Measurements from ENCODE around the gene GAS2L1.

GAS2L1 gene

GRCh38 chr22:29265929-29266328 is 40.5 kb upstream of the GAS2L1 start:
- Histone ChIP-seq H3K27ac (ENCODE audit: extremely low read depth, low read depth, low read length) (peak overlapping the region; percentile 99; the same call in 1 of the 2 replicates), H3K36me3 (ENCODE audit: control insufficient read depth in 2 of 2, insufficient read depth in 1 of 2, low read length in 2 of 2) (peaks cover 19 to 66% of the 10 kb centered on the region in 2 experiments), H3K4me3 (ENCODE audit: low read depth, low read length) (no peak overlapping the region), H3K9me3 (ENCODE audit: control insufficient read depth, insufficient read depth, low read depth, low read length) (no peaks in the 10 kb centered on the region), H3K4me1 (ENCODE audit: control insufficient read depth, insufficient read depth, low read length) (peaks cover 4% of the 10 kb centered on the region)
- ChIA-PET POLR2A (interaction anchor here (0.6 to 1.1 kb wide), 2 partner anchors 8 to 124 kb away, joined by 3 to 4 read pairs; no protein-coding TSS in a partner anchor), CTCF (interaction anchor here (1.4 kb wide), 1 partner anchor 20 kb away, joined by 3 read pairs; no protein-coding TSS in a partner anchor)
- no peak for TF ChIP-seq ZNF530 (tag by site-specific recombination; IDR thresholded peaks at IDR 0.05; ENCODE audit: low read depth)
- no peak for TF ChIP-seq KLF1 (tag by site-specific recombination; IDR thresholded peaks at IDR 0.05)
- TF ChIP-seq ZNF48 (tag by site-specific recombination; IDR thresholded peaks at IDR 0.05) = no peak
- no peak for TF ChIP-seq ZNF658 (tag by site-specific recombination; IDR thresholded peaks at IDR 0.05)
- TF ChIP-seq PRDM10 (tag by site-specific recombination; IDR thresholded peaks at IDR 0.05) = 0 out of 2 replicates have a peak, but pooled peaks have one; percentile 31
- no peak for TF ChIP-seq KLF9 (tag by site-specific recombination; IDR thresholded peaks at IDR 0.05; ENCODE audit: low read depth)
- TF ChIP-seq ZNF391 (tag by site-specific recombination; IDR thresholded peaks at IDR 0.05; ENCODE audit: borderline replicate concordance, low read depth) = no peak
- no peak for TF ChIP-seq ZNF24 (tag by site-specific recombination; IDR thresholded peaks at IDR 0.05)
- 0 out of 2 replicates have a peak, but pooled peaks have one; percentile 16 for TF ChIP-seq SP2 (tag by site-specific recombination; IDR thresholded peaks at IDR 0.05)
- peak; percentile 17; the same call in 1 of the 2 replicates for TF ChIP-seq ZNF398 (tag by site-specific recombination; IDR thresholded peaks at IDR 0.05)
- TF ChIP-seq ZNF571 (tag by site-specific recombination; IDR thresholded peaks at IDR 0.05) = no peak
- no peak for TF ChIP-seq KLF8 (tag by site-specific recombination; IDR thresholded peaks at IDR 0.05)

- POLR2A ChIA-PET = interaction anchor here (0.6 to 2.2 kb wide), 7 partner anchors 9 to 1892 kb away, joined by 3 to 8 read pairs (median 4); partner anchors contain the start of genes AP1B1 and EMID1
- Histone ChIP-seq H3K27ac (ENCODE audit: extremely low read depth, low read depth, low read length) (peak overlapping the region; percentile 99), H3K4me3 (ENCODE audit: low read depth, low read length) (peak overlapping the region; percentile 75), H3K4me1 (ENCODE audit: control insufficient read depth, insufficient read depth, low read length) (peaks cover 5% of the 10 kb centered on the region), H3K9me3 (ENCODE audit: control insufficient read depth, insufficient read depth, low read depth, low read length) (no peaks in the 10 kb centered on the region), H3K36me3 (ENCODE audit: control insufficient read depth in 2 of 2, insufficient read depth in 1 of 2, low read length in 2 of 2) (peaks cover 12 to 70% of the 10 kb centered on the region in 2 experiments)
- CTCF ChIA-PET = interaction anchor here (0.7 to 1.4 kb wide), 3 partner anchors 13 to 619 kb away, joined by 3 read pairs; no protein-coding TSS in a partner anchor
- TF ChIP-seq ZNF292 (tag by site-specific recombination; IDR thresholded peaks at IDR 0.05; ENCODE audit: borderline replicate concordance, low read depth) (no peak), ZBTB17 (tag by site-specific recombination; IDR thresholded peaks at IDR 0.05) (peak; percentile 84), ZIC2 (tag by site-specific recombination; IDR thresholded peaks at IDR 0.05) (peak; percentile 100), ZNF426 (tag by site-specific recombination; IDR thresholded peaks at IDR 0.05) (no peak), PRDM4 (tag by site-specific recombination; IDR thresholded peaks at IDR 0.05) (no peak), ZBTB11 (tag by site-specific recombination; conservative IDR thresholded peaks at IDR 0.05; ENCODE audit: low read depth) (no peak), IKZF3 (tag by site-specific recombination; IDR thresholded peaks at IDR 0.05) (peak; percentile 73), ZFP3 (tag by site-specific recombination; IDR thresholded peaks at IDR 0.05; ENCODE audit: low read depth) (peak; percentile 97)
These were observed 39.6 kb upstream of the GAS2L1 start for GRCh38 chr22:29266564-29267461.

Data from HEK293 (cell line).